Measurements from ENCODE around the gene MRPL11. TPM values are rescaled to one million over a fixed set of nuclear protein-coding genes. Genes with fewer than 3 reads are reported as not detected.

MRPL11 gene
- total and polyA plus RNA-seq, 3 donors from 2014 or later = 21.2 to 50.0 (median 23.7) TPM

- Histone ChIP-seq H3K4me1 (peaks cover 8% of the 10 kb centered on the region), H3K36me3 (ENCODE audit: low read depth, missing control alignments) (no peaks in the 10 kb centered on the region)
- WGBS, 2 donors = 84 to 89% methylated on average over 6 of the region's 6 CpGs
These were observed 25.5 kb downstream of the MRPL11 start for GRCh38 chr11:66413167-66413566.

GRCh38 chr11:66412110-66412509 lies 26.5 kb downstream of the MRPL11 start:
- Histone ChIP-seq H3K27ac (no peak overlapping the region), H3K27me3 (no peaks in the 10 kb centered on the region), H3K36me3 (ENCODE audit: low read depth, missing control alignments) (no peaks in the 10 kb centered on the region), H3K9me3 (no peaks in the 10 kb centered on the region), H3K4me1 (peaks cover 8% of the 10 kb centered on the region), H3K4me3 (no peak overlapping the region)
- 79 to 86% methylated on average over 7 of the region's 7 CpGs for WGBS, 2 donors
- intact Hi-C loops (cut with DNase I; ENCODE audit: low total_unique reads) = no loop called here
- DNase-seq = no peak
- TF ChIP-seq POLR2A (IDR thresholded peaks at IDR 0.05) = no peak
- TF ChIP-seq, protein P1, sequence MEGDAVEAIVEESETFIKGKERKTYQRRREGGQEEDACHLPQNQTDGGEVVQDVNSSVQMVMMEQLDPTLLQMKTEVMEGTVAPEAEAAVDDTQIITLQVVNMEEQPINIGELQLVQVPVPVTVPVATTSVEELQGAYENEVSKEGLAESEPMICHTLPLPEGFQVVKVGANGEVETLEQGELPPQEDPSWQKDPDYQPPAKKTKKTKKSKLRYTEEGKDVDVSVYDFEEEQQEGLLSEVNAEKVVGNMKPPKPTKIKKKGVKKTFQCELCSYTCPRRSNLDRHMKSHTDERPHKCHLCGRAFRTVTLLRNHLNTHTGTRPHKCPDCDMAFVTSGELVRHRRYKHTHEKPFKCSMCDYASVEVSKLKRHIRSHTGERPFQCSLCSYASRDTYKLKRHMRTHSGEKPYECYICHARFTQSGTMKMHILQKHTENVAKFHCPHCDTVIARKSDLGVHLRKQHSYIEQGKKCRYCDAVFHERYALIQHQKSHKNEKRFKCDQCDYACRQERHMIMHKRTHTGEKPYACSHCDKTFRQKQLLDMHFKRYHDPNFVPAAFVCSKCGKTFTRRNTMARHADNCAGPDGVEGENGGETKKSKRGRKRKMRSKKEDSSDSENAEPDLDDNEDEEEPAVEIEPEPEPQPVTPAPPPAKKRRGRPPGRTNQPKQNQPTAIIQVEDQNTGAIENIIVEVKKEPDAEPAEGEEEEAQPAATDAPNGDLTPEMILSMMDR (IDR thresholded peaks at IDR 0.05) = no peak

More at GRCh38 chr11:66413167-66413566, 25.5 kb downstream of the MRPL11 start:
- no peaks in the 10 kb centered on the region for H3K27me3 ChIP-seq
- TF ChIP-seq, protein P1 (IDR thresholded peaks at IDR 0.05) = no peak
- no peak for TF ChIP-seq POLR2A (IDR thresholded peaks at IDR 0.05)
- no peak overlapping the region for H3K4me3 ChIP-seq
- intact Hi-C loops (cut with DNase I; ENCODE audit: low total_unique reads) = no loop called here
- no peak overlapping the region for H3K27ac ChIP-seq
- H3K9me3 ChIP-seq = no peaks in the 10 kb centered on the region
- no peak for DNase-seq

DNA sequence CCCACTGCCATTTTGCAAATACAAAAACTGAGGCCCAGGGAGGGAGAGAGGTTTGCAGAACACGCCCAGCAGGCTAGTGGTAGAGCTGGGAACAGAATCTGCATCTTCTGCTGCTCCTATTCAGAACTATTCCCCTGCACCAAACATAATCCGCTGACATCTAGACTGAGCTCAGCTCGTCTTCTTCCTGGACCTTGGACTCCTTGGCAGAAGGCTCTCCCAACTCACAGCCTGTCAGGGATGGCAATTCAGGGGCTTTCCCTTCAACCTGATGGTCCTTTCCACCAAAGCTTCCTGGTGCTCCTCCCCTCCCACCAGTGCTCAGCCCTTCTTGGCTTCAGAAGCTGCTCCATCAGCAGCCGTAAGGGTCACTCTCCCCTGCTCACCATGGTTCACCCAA lies 27.3 kb downstream of the MRPL11 start:
- no peak for DNase-seq
- H3K27me3 ChIP-seq = no peaks in the 10 kb centered on the region
- no peak for TF ChIP-seq POLR2A (IDR thresholded peaks at IDR 0.05)
- TF ChIP-seq, protein P1 (IDR thresholded peaks at IDR 0.05) = no peak
- peaks cover 5% of the 10 kb centered on the region for H3K4me1 ChIP-seq
- no peaks in the 10 kb centered on the region for H3K36me3 ChIP-seq (ENCODE audit: low read depth, missing control alignments)
- H3K9me3 ChIP-seq = no peaks in the 10 kb centered on the region
- H3K27ac ChIP-seq = no peak overlapping the region
- WGBS, 2 donors = 84 to 85% methylated on average over 4 of the region's 4 CpGs
- intact Hi-C loops (cut with DNase I; ENCODE audit: low total_unique reads) = no loop called here
- no peak overlapping the region for H3K4me3 ChIP-seq

GRCh38 chr11:66410191-66410590 lies 28.5 kb downstream of the MRPL11 start:
- no peak overlapping the region for H3K4me3 ChIP-seq
- 53 to 77% methylated on average over 2 to 12 of the region's 12 CpGs for WGBS, 2 donors
- no peaks in the 10 kb centered on the region for H3K27me3 ChIP-seq
- H3K36me3 ChIP-seq (ENCODE audit: low read depth, missing control alignments) = no peaks in the 10 kb centered on the region
- intact Hi-C loops (cut with DNase I; ENCODE audit: low total_unique reads) = no loop called here
- no peak for DNase-seq
- no peaks in the 10 kb centered on the region for H3K9me3 ChIP-seq
- peaks cover 5% of the 10 kb centered on the region for H3K4me1 ChIP-seq
- H3K27ac ChIP-seq = no peak overlapping the region
- TF ChIP-seq, protein P1 (IDR thresholded peaks at IDR 0.05) = no peak

- Histone ChIP-seq H3K27ac (peak overlapping the region in 1 of 2 donors; percentile 53), H3K27me3 (no peaks in the 10 kb centered on the region), H3K4me1 (peaks cover 5% of the 10 kb centered on the region), H3K36me3 (ENCODE audit: low read depth, missing control alignments) (no peaks in the 10 kb centered on the region), H3K9me3 (no peaks in the 10 kb centered on the region), H3K4me3 (peak overlapping the region; percentile 42 to 52)
- intact Hi-C loops (cut with DNase I; ENCODE audit: low total_unique reads) = no loop called here
- no peak for DNase-seq
- TF ChIP-seq, protein P1 (IDR thresholded peaks at IDR 0.05) = no peak
- TF ChIP-seq POLR2A (IDR thresholded peaks at IDR 0.05) = no peak
- 27 to 38% methylated on average over 5 to 8 of the region's 15 CpGs for WGBS, 2 donors
These were observed 29.4 kb downstream of the MRPL11 start for GRCh38 chr11:66409226-66409625.
